GM12892 (cell line): Measurements from ENCODE around the gene ACOT13.
A peak's percentile ranks its signal among the peaks of the same experiment; 100 is the strongest.
"Not testable (repeated sequence)": the region's sequence is repeated elsewhere in the genome, so short reads cannot be mapped to it uniquely, and the experiment has no call there.

Source experiments
- DNase-seq: peaks from one replicate; pipeline ENCODE4 v3.0.0; 2011; ENCODE audit not compliant: insufficient read length
- FAIRE-seq: peaks from 2 replicates; lab custom pipeline; 2011; peaks lifted over from hg19 to GRCh38; lab: Jason Lieb, UNC
- POLR2A ChIP-seq: IDR thresholded peaks from 2 replicates; pipeline ENCODE4 v1.6.1; 2011; ENCODE audit warnings: low read depth, low read length, control low read depth
- POLR2AphosphoS5 ChIP-seq: IDR thresholded peaks from 2 replicates; pipeline ENCODE4 v1.6.1; 2011; ENCODE audit warnings: low read depth, low read length, control low read depth
- TAF1 ChIP-seq: IDR thresholded peaks from 2 replicates; pipeline ENCODE4 v1.6.1; 2011; ENCODE audit warnings: low read depth, mild to moderate bottlenecking, control low read depth, low read length, borderline replicate concordance

The ACOT13 gene

GRCh38 chr6:24666097-24666640, 708 bp upstream of the ACOT13 start:
- peak; percentile 25 for DNase-seq
- TF ChIP-seq POLR2AphosphoS5 = no peak
- no peak for TF ChIP-seq POLR2A
- no peak for TF ChIP-seq TAF1
- FAIRE-seq = peak; percentile 14

DNA sequence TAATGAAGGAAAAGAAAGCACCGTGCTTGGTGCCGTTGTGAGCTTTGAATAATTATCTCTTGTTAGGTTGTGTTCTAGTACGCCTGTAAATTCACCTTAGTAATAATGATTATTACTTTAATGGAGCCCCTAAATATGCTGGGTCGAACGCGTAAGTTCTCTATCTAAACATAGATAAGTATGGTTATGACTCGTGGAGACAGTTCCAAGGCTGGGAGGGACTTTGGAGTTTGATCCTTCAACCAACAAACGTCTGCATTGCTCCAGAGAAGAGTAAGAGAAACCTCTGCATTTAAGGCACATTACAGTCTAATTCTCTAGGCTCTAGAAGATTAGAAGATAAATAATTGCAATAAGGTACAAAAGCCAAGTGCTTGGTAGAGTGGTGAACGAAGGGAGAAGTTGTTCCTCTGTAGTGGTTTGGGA, 514 bp downstream of the ACOT13 start:
- TF ChIP-seq POLR2AphosphoS5 (no peak), TAF1 (no peak), POLR2A (no peak)
- no peak for DNase-seq
- no peak for FAIRE-seq

GRCh38 chr6:24668066-24668996, 1.5 kb downstream of the ACOT13 start:
- not testable (repeated sequence) for FAIRE-seq

GRCh38 chr6:24668997-24669361, 2.1 kb downstream of the ACOT13 start:
- FAIRE-seq = no peak
- no peak for TF ChIP-seq POLR2AphosphoS5
- no peak for TF ChIP-seq POLR2A
- no peak for TF ChIP-seq TAF1
- no peak for DNase-seq

More at GRCh38 chr6:24668066-24668996, 1.5 kb downstream of the ACOT13 start:
- not testable (repeated sequence) for DNase-seq

DNA sequence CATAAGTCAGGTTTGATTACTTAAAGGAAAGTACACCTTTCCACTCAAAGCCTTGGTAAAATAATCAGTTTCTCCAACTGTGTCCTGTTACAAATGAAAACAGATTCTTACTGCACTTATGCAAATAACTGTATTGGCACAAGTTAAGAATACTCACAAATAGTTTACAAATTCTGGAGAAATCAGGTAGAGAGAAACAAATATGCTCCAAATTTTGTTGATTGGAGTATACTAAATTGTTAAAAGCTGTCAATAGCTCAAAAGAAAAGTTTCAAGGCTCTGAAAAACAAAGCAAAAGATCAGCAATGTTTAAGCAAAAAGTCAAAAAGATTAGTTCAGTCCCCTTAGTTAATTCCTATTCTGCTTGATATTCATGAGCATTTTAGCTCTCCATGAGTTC, 3.6 kb downstream of the ACOT13 start:
- not testable (repeated sequence) for FAIRE-seq, DNase-seq

DNA sequence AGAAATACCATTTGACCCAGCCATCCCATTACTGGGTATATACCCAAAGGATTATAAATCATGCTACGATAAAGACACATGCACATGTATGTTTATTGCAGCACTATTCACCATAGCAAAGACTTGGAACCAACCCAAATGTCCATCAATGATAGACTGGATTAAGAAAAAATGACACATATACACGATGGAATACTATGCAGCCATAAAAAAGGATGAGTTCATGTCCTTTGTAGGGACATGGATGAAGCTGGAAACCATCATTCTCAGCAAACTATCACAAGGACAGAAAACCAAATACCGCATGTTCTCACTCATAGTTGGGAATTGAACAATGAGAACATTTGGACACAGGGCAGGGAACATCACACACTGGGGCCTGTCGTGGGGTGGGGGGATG, 4.2 kb downstream of the ACOT13 start:
- not testable (repeated sequence) for FAIRE-seq, DNase-seq

DNA sequence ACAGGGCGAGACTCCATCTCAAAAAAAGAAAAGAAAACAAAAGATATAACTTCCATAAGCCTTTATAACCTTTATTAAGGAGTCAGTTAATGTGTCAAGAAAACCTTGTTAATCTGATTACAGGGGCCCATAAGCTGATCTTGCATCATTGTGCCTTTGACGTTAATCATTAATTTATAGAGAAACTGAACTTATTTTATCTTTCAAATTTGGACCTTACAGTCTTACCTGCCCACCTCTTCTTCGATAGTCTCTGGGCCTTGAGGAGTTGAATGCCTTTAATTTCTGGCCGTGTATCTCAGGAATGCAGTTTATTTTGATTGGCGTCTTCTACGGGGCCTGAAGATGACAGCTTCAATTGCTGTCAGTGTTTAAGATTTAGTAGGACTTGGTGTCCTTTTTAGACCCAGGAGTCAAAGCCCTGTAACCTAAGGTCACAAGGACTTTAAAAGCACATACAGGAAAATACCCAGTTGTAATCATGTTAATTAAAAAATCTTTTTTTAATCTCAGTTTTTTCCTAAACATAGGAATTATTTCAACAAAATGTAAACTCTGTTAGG, 5.8 kb downstream of the ACOT13 start:
- FAIRE-seq = no peak
- TF ChIP-seq POLR2AphosphoS5 = no peak
- TF ChIP-seq POLR2A = no peak
- TF ChIP-seq TAF1 = no peak

GRCh38 chr6:24673625-24674024, 6.7 kb downstream of the ACOT13 start:
- TF ChIP-seq POLR2A (no peak), TAF1 (no peak), POLR2AphosphoS5 (no peak)
- no peak for FAIRE-seq
- DNase-seq = no peak

More for the DNA sequence above, 5.8 kb downstream of the ACOT13 start:
- DNase-seq = no peak

DNA sequence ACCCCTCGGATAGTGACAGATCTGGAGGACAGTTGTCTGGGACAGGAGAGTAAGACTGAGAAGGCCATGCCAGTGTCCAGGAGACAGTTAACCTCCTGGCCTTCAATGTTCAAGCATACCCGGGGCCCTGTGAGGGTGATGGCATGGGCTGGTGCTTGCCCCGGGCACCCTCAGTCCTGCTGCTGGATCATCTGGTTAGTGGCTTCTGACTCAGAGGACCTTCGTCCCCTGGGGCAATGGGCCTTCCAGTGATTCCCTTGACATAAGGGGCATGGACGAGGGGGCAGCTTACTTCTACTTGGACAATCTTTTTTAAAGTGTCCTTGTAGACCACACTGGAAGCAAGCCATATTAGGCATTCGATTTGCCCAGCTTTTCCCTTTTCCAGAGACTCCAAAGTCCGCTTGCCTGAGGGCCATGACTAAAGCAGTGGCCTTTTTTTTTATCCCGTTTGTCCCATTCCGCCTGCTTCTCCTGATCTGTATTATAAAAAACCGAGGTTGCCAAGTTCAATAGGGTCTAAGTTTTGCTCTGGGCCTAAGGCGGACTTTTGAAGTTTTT, 12.0 kb downstream of the ACOT13 start:
- DNase-seq, FAIRE-seq: not testable (repeated sequence)

DNA sequence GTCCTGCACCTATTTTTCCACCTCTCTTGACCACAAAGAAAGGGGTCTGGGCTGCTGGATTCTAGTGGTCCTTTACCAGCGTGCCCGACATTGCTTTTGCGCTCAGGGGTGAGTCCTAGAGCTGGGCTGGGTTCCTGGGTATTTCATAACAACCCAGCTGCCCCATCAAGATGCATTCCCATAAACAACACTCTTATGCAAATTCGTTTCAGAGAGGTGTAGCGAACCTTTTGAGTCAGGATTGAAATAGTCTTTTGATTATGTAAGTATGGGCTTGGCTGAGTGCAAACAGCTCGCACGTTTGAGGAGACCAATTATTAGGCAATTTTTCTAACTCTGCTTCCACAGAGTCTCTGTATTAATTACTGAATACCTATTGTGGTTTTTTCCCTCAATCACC, 13.7 kb downstream of the ACOT13 start:
- no peak for FAIRE-seq
- DNase-seq = no peak
- TF ChIP-seq POLR2AphosphoS5 (no peak), TAF1 (no peak), POLR2A (no peak)

DNA sequence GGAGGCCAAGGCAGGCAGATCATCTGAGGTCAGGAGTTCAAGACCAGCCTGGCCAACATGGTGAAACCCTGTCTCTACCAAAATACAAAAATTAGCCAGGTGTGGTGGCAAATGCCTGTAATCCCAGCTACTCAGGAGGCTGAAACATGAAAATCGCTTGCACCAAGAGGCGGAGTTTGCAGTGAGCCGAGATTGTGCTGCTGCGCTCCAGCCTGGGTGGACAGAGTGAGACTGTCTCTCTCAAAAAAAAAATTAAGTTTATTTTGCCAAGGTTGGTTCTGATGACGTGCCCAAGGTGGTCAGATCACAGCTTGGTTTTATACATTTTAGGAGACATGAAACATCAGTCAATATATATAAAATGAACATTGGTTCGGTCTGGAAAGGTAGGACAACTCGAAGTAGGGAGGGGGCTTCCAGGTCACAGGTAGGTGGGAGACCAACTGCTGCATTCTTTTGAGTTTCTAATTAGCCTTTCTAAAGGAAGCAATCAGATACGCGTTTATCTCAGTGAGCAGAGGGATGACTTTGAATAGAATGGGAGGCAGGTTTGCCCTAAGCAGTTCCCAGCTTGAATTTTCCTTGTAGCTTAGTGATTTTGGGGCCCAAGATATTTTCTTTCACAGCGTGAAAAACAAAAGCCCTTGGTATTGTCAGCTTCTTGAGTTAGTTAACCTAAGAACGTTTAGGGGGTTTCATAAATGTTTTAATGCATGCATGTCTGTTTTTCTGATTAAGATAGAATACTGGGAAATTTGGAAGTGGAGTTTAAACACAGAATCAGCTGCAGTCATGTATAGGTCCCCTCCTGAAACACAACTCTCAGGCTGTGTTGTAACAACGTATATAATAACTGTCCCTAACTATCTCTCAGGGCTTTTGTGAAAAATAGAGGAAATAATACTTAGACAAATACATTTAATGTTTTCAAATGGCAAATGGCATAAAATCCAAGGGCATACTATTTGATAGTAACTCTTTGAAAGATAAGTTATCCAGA, 16.7 kb downstream of the ACOT13 start:
- no peak for FAIRE-seq
- no peak for DNase-seq
- TF ChIP-seq TAF1 (no peak), POLR2A (no peak), POLR2AphosphoS5 (no peak)

GRCh38 chr6:24686408-24686807, 19.5 kb downstream of the ACOT13 start:
- no peak for DNase-seq
- TF ChIP-seq POLR2AphosphoS5 (no peak), TAF1 (no peak), POLR2A (no peak)
- no peak for FAIRE-seq
